DMS153 treated with DMSO at 0.1 percent for 48 hours (cell line): ENCODE data around the gene HDAC7.

Source experiments
- DNase-seq: peaks from one replicate; lab custom pipeline; 2025; ENCODE audit not compliant: unreplicated experiment; lab: John Stamatoyannopoulos, UW

Gene HDAC7

DNA sequence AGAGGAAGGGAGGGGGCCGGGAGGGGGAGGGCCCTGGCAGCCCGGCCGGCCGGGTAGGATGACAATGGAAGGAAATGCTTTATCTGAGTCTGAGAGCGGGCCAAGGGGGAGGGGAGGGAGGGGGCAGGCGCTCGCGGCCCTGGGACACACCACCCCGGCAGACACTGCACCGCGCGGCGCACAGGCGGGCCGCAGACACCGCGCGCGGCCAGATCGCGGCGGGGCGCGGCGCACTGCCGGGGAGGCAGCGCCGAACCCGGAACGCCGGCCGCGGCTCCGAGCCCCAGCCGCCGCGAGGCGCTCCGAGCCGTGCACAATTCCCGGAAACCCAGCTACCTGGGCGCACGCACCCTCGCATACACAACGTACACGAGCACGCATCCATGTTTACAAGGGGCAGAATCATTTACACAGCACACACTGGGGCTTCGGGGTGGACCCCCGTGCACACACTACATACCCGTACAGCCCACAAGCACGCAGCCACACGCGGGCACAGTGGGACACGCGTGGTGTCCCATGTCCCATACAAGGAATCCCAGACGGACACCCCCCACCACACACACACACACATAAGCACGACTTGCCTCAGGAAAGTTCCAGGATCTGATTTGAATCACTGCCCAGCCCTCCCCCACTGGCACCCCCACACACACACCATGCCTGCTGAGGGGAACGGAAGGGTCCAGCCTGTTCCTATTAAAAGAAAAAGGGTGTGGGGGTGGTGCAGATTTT is at the start of gene HDAC7:
HDAC7 (minus strand) TSS at position 8 of the 735 bp plus-strand sequence. CDS start 118 bp downstream, outside the sequence.
- no peak for DNase-seq

GRCh38 chr12:47868552-47869031 is 48.9 kb upstream of the HDAC7 start:
- DNase-seq = no peak

GRCh38 chr12:47868041-47868440 is 48.3 kb upstream of the HDAC7 start:
- DNase-seq = no peak

DNA sequence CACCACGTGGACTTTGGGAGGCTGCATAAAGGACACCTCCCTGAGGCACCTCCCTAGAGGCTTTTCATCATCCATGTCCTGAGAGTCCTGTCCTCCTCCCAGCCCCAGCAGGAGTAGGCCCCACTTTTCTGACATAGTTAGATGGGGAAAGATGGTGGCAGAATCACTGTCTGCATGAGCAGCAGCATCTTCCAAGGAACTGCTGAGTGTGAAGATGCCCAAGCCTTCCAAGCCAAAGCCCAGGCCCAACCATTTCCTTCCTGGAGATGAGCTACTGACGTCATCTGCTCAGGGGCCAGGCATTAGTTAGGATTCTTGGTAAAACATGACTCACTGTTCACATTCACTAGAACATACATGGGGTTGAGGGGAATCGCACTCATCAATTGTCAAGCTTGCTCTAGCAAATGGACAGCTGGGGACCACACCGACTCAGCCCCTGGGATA is 47.8 kb upstream of the HDAC7 start:
- DNase-seq = no peak

GRCh38 chr12:47864646-47865235 is 45.0 kb upstream of the HDAC7 start:
- no peak for DNase-seq

DNA sequence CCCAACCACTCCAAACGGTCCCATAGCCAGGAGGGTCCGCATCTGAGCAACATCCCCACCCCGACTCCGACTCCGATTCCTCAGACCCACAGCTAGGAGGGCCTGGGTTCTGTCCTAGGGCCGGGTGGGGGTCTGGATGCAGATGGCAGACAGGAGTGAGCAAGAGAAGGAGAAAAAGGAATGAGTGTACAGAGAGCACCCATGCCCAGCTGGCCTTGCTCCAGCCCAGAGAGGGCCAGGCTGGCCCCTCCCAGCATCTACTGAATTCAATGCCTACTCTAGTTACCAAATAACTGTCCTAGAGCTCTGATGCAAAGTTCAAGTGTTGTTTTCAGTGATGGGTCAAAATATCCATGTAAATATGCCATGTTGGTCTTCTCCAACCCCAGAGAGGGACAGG is 44.3 kb upstream of the HDAC7 start:
- no peak for DNase-seq

DNA sequence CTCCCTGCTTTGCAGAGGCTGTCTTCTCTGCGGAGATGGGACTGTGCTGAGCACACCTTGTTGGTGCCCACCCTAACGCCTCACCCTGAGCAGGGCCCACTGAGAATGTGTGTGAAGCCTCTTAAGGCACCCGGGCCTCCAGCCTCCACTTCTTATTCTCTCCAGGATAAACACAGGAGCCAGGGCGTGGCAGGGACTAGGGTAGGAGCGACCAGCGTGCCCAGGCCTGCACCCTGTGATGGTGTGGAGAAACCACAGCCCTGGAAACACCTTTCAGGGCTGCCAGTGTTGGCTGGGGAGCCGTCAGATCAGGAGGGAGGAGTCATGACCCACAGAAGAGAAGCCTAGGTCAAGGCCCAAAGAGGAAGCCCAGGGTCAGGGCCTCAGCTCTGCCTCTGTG is 43.8 kb upstream of the HDAC7 start:
- no peak for DNase-seq

DNA sequence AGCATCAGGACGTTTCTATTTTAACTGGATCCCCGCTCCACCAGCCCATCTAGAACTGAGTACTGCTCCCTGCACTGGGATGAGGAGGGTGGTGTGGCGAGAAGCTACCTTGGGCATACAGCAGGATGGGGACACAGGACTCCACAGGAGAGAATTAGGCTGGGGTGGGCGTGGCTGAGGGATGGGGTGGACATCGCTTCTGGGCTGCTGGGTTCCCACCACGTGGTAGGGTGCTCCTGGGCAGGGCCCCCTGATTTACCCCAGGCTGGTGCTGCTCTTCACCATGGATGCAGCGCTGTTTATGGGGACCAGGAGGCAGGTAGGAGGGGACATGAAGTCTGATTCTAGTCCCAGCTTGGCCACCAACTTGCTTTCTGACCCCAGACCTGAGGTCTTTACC is 43.2 kb upstream of the HDAC7 start:
- no peak for DNase-seq

DNA sequence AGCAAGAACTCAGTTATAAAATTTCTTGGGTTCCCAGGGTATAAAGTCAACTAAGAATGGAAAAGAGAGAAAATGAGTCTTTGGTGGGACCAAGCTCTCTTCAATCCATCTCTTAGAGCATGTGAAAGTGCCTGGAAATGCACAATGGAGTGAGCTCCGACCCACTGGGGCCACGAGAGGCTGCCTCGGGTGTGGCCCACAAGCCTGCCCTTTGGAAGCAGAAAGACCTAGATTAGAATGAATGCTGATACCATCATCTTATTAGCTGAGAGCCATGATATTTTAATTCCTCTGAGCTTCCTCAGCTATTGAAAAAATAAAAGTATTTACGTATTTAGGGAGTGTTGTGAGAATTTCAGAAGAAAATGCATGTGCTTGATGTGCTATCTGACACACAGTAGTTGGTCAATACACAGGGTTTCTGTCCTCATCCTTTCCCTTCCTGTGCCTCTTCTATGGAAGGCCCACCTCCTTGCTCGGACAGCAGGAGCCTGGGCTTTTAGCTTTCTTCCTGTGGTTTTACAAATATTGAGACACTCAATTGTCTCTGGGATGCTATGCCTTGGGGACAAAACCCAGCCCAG is 42.6 kb upstream of the HDAC7 start:
- no peak for DNase-seq

GRCh38 chr12:47860873-47861272 is 41.2 kb upstream of the HDAC7 start:
- no peak for DNase-seq

GRCh38 chr12:47860279-47860841 is 40.7 kb upstream of the HDAC7 start:
- DNase-seq = no peak

- no peak for DNase-seq
These were observed 39.0 kb upstream of the HDAC7 start for GRCh38 chr12:47858511-47859266.

GRCh38 chr12:47856721-47857575 is 37.2 kb upstream of the HDAC7 start:
- no peak for DNase-seq

GRCh38 chr12:47856094-47856493 is 36.4 kb upstream of the HDAC7 start:
- DNase-seq = no peak

GRCh38 chr12:47855502-47855901 is 35.8 kb upstream of the HDAC7 start:
- DNase-seq = no peak

DNA sequence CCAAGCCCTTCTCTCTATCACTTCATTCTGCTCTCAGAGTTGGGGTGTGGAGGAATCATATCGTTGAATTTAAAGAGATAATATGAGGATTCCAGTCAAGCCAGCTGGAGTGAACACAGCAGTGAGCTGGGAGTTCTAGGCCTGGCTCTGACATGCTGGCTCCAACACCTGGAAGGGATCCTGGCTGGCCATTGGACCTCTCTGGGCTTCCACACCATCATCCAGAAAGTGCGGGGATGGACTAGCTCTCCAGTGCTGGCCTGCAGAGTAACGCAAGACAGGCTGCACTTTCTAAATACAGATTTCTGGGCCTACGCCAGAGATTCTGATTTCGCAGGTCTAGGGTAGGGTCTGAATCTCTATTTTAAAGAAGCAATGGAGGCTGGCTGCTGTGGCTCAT is 34.8 kb upstream of the HDAC7 start:
- DNase-seq = no peak

GRCh38 chr12:47852096-47852571 is 32.4 kb upstream of the HDAC7 start:
- DNase-seq = no peak

DNA sequence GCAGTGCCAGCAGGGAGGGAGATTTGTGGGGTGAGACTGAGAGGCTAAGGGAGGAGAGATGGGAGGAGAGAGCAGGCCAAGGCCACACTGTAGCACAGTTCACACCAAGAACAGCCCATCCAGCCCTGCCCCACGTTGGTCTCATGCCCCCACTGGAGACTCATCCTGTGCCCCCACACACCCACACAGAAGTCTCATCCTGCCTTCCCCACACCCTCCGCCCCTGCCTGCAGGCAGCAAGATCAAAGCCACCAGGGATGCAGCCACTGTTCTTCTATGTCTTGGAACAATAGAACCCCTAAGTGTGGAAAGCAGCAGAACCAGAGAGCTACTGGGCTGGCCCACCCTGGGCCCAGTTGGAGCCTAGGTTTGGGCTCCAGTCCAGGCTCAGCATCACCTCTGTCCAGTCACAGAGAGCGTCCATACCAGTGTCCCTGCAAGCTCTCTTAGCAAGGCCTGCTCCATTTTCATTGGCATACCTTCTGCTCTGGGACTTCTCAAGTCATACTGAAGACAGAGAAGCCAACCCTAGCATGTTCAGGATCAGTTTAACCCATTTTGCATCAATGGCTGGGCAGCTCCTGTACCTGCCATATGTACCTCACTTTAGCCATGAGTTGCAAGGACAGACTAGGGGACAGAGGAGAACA is 31.7 kb upstream of the HDAC7 start:
- DNase-seq = no peak
